Islet precursor cell (in vitro differentiated cells): ENCODE data around the gene PIP4K2A.
"Not testable (repeated sequence)": the region's sequence is repeated elsewhere in the genome, so short reads cannot be mapped to it uniquely, and the experiment has no call there.

Experiments used
- DNase-seq: peaks from one replicate; pipeline ENCODE4 v3.0.0-alpha.2; 2018

The PIP4K2A gene

DNA sequence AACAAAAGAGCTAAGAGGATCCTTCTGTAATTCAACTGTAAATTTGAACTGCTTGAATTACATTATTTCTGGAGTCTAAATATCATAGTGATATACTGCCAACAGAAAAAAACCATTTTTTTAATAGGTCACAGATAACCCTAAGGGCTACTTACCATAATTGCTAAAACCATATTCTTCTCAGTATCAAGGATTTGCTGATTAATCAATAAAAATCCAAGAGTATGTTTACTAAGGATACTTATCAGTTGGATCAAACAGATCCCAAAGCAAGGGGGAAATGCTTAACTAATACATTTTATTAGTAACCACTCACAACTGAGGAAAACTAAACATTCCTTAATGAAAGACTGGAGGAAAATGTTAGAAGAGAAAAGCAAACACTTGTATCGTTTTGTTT, 166.0 kb downstream of the PIP4K2A start:
- no peak for DNase-seq

DNA sequence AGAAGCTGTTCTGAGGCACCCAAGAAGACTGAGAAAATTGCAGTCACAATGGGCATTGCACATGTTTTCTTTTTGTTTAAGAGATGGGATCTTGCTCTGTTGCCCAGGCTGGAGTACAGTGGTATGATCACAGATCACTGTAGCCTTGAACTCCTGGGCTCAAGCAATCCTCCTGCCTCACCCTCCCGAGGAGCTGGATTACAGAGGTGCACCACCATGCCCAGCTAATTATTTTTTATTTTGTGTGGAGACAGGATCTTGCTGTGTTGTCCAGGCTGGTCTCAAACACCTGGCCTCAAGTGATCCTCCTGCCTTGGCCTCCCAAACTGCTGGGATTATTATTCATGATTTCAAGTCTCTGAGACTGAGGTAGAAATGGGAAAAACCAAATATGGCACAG, 168.7 kb downstream of the PIP4K2A start:
- DNase-seq: no peak

DNA sequence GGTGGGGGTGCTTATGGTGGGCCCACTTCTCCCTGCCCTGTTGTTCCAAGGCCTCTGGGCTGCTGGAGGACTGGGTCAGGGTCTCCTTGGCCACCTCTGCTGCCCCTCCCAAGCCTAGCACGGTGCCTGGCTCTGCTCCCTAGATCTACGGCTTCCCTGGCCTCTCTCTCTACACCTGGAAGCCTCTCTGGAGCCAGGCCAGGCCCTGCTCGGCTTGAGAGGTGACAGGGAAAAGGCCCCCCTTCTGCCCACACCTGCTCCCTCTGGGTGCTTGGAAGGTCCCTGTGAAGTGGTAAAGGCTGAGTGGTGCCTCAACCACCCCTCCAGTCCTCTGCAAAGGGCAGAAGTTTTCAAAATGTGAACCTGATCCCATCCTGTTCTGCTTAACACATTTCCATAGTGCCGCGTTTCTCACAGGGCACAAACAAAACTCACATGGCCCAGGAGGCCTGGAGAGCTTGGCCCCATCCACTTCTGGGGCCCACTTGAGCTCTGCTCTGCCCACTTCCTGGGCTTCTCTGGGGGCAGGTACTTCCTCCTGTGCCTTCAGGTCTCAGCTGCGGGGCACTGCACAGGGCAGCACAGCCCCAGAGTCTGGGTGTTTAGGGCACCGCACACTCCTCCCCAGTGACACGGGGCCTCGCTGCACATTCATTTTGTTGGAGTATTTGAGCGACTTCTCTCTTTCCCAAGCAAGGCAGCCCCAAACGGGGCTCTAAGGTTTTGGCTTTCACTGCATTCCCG, 169.9 kb downstream of the PIP4K2A start:
- DNase-seq: no peak

GRCh38 chr10:22542773-22543172, 171.6 kb downstream of the PIP4K2A start:
- no peak for DNase-seq

DNA sequence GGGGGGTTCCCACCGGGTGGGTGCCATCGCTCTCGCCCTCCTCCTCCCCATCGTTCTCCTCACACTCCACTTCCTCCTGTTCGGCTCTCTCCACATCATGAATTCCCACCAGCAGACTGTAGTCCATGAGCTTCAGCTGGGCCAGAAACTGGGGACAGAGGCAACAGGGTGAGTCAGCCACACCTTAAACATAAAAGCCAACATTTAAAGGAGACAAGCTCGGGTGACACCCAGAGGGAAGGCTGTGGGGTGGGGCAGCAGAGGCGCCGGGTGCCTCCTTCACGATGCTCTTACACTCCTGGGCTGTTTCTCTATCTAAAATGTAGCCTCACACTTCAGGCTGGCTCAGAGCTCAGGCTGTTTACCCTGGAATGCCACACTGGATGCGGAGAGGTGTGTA, 172.5 kb downstream of the PIP4K2A start:
- no peak for DNase-seq

- DNase-seq: no peak
Measured at GRCh38 chr10:22539579-22540298, 174.6 kb downstream of the PIP4K2A start.

DNA sequence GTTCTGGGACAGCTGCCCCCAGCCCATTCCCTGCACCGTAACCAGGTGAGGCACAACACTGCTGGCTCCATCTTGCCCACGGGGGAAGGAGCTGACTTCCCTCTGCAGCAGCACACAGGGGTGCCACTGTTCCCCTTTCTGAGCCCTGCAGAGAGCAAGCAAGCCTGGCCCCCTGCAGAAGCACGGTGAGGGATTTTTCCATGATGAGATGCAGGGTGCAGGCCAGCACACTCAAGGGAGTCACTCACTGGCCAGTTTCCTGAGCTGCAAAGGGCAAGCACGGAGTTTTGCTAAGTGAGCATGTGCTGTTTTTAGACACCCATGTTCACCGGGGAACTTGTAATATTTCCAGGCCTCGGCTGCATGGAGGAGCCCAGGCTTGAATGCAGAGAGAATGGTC, 176.6 kb downstream of the PIP4K2A start:
- no peak for DNase-seq

DNA sequence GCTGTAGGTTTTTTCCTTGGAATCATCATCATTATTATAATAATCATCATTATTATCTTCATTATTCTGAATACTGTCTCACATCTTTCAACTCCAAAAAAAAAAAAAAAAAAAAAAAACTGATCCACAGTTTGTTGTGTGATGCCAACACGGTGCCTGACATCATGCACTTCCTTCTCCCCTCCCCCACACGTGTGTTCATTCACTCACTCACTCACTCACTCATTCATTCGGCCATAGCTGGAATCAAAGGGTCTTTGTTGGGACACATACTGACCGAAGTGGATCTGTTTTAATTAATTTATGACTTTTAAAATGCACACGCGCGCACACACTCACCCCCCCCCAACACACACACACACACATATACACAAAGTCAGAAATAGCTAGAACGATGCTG, 177.8 kb downstream of the PIP4K2A start:
- no peak for DNase-seq

DNA sequence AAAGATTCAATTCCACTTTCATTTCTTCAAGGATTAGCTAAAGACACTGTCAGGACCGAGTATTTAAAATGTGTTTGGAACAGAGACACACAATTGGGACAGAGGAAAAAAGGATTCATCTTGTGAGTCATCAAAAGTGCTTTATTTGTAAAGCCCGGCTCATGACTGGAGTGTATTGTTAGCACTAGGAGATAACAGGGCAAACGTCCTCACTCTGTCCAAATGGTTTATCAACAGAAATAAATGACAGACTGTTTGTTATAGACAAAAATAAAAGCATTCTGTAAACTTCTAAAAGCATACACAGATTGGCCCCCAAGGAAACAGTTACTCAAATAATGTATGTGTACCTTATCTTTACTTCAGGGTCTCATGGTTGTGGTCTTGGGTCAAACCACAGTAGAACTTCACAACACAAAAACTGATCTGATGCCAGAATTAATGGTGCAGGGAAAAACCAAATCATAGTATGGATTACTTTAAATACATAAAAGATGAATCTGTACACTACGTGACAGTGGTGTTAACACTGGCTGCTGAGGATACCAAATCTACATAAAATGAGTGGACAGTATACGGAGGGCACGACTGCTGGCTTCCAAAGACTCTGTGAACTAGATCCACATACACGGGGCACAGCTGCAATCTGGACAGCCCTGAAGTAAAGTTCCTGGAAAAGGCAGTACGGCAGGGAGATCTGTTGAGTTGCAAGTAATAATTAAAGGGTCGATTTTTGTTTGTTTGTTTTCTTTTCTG, 179.4 kb downstream of the PIP4K2A start:
- no peak for DNase-seq

DNA sequence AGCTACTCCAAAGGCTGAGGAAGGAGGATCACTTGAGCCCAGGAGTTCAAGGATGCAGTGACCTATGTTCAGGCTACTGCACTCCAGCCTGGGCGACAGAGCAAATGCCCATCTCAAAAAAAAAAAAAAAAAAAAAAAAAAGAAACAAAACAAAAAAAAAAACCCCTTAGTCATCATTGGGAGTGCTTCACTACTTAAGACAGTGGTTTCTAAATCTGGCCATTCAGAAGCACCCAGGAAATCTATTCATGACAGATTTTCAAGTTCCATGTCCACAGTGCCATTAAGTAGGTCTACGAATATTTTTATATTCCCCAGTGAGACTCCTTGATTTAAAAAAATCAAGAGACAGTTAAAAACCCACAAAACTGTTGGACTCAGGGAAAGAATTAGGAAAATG, 182.9 kb downstream of the PIP4K2A start:
- DNase-seq: no peak

DNA sequence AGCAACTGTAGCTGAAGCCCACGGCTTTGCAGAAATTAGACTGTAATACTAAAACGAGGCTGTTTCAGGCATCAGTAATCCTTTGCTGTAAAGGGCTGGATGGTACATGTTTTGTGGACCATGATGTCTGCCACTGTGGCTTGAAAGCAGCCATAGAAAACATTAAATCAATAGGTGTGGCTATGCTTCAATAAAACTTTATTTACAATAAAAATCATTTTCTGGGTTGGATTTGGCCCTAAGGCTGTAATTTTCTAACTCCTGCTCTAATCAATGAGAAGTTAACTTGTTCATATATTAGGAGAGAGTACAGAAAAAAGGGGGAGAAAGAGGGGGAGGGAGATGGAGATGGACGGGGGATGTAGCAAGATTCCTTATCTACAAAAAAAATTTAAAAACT, 183.4 kb downstream of the PIP4K2A start:
- no peak for DNase-seq

- no peak for DNase-seq
Measured at GRCh38 chr10:22527520-22527919, 186.9 kb downstream of the PIP4K2A start.

DNA sequence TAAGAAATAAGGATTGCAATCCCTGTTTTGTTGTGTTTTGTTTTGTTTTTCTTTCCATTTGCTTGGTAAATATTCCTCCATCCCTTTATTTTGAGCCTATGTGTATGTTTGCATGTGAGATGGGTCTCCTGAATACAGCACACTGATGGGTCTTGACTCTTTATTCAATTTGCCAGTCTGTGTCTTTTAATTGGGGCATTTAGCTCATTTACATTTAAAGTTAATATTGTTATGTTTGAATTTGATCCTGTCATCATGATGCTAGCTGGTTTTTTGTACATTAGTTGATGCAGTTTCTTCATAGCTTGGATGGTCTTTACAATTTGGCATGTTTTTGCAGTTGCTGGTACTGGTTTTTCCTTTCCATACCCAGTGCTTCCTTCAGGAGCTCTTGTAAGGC, 190.0 kb downstream of the PIP4K2A start:
- DNase-seq: not testable (repeated sequence)

GRCh38 chr10:22520645-22521044, 193.7 kb downstream of the PIP4K2A start:
- DNase-seq: not testable (repeated sequence)

GRCh38 chr10:22518167-22518724, 196.1 kb downstream of the PIP4K2A start:
- no peak for DNase-seq

DNA sequence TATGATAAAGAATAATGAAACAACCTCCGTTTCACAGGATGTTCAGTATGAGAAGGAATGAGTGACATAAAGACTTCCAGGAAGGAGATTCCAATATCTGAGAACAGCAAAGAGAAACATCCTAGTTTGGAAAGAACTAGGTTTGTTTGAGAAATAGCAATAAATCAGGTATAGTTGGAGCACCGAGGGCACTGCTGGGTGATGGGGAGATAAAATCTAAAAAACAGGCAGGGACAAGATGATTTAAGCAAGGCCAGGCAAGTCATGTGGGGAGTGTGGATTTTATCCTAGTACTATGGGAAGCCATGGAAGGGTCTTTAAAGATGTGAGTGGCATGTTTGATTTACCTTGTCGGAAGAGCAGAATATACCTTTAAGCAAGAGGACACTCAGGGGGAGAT, 199.4 kb downstream of the PIP4K2A start:
- no peak for DNase-seq

DNA sequence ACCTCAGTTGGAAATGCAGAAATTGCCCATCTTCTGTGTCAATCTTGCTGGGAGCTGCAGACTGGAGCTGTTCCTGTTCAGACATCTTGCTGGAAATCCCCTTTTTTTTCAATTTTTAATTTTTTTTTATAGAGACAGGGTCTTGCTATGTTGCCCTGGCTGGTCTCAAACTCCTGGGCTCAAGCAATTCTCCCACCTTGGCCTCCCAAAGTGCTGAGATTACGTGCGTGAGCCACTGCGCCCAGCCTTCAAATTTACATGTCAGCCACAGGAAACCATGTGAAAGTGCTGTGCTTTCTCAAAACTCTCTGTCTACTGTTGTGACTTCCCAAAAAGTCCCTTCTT, 200.0 kb downstream of the PIP4K2A start:
- DNase-seq: not testable (repeated sequence)

DNA sequence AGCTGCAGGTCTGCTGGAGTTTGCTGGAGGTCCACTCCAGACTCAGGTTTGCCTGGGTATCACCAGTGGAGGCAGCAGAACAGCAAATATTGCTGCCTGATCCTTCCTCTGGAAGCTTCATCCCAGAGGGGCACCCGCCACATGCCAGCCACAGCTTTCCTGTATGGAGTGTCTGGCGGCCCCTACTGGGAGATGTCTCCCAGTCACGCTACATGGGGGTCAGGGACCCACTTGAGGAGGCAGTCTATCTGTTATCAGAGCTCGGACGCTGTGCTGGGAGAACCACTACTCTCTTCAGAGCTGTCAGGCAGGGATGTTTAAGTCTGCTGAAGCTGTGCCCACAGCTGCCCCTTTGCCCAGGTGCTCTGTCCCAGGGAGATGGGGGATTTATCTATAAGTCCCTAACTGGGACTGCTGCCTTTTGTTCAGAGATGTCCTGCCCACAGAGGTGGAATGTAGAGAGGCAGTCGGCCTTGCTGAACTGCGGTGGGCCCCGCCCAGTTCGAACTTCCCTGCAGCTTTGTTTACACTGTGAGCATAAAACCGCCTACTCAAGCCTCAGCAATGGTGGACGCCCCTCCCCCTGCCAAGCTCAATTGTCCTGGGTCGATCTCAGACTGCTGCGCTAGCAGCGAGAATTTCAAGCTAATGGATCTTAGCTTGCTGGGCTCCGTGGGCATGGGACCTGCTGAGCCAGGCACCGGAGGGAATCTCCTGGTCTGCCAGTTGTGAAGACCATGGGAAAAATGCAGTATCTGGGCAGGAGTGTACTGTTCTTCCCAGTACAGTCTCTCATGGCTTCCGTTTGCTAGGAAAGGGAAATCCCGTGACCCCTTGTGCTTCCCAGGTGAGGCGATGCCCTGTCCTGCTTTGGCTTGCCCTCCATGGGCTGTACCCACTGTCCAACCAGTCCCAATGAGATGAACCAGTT, 200.6 kb downstream of the PIP4K2A start:
- DNase-seq: peak; percentile 94

- not testable (repeated sequence) for DNase-seq
Measured at GRCh38 chr10:22512015-22512414, 202.4 kb downstream of the PIP4K2A start.

- not testable (repeated sequence) for DNase-seq
Measured at GRCh38 chr10:22508214-22508613, 206.2 kb downstream of the PIP4K2A start.

DNA sequence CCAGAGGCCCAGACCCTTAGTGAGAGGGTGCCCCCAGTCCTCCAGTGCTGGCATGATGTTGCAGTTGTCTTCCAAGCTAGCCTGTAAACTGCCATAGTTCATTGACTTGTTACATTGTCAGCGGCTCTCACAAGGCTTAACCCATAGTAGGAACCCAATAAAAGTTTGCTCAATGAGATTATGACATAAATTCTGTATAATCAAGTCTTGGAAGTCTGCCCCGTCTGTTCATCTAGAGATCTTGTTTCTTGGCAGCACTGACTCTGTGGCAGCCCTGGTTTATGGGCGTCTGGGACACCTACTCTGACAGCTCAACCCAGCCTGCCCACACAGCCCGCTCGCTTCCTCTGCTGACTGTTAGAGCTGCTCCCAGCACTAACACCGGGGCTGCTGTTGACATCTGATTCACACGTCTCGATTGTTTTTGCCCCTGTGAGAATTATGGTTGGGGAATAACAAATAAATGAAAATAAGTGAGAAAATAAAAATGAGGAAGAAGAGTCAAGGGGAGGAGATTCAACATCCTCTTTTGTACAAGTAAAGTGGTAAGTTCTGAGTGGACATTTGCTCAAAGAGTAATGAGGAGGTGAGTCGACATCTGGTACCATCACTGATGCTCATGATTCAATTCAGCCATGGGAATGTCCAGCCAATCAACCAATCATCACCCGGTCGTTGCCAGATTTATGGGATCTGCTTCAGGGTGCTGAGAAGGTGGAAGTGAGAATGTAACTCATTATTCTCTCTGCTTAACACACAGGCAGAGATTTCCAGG, 208.3 kb downstream of the PIP4K2A start:
- peak; percentile 58 for DNase-seq

- DNase-seq: no peak
Measured at GRCh38 chr10:22504766-22505165, 209.6 kb downstream of the PIP4K2A start.
